GM21515 (cell line): ENCODE measurements around the gene SERPIND1.

ENCODE experiments used
- ATAC-seq: cut with Tn5 transposase; IDR thresholded peaks from one replicate; pipeline ENCODE4 v1.9.1; 2021; ENCODE audit not compliant: unreplicated experiment

Gene SERPIND1

GRCh38 chr22:20771918-20772625 is 1.8 kb upstream of the SERPIND1 start:
- ATAC-seq, result no peak

GRCh38 chr22:20774882-20775281 is 969 bp downstream of the SERPIND1 start:
- ATAC-seq, result no peak

- ATAC-seq, result no peak
Observed at GRCh38 chr22:20775342-20775895, 1.5 kb downstream of the SERPIND1 start.

- ATAC-seq, result no peak
Observed at GRCh38 chr22:20776624-20777405, 2.9 kb downstream of the SERPIND1 start.

GRCh38 chr22:20777420-20778177 is 3.7 kb downstream of the SERPIND1 start:
- no peak for ATAC-seq

GRCh38 chr22:20779014-20779817 is 5.3 kb downstream of the SERPIND1 start:
- no peak for ATAC-seq

GRCh38 chr22:20779818-20780158 is 5.9 kb downstream of the SERPIND1 start:
- ATAC-seq, result no peak

GRCh38 chr22:20781272-20781990 is 7.5 kb downstream of the SERPIND1 start:
- no peak for ATAC-seq

- ATAC-seq, result no peak
Observed at GRCh38 chr22:20782083-20782482, 8.2 kb downstream of the SERPIND1 start.

GRCh38 chr22:20782596-20783299 is 8.8 kb downstream of the SERPIND1 start:
- ATAC-seq, result no peak

GRCh38 chr22:20783300-20783673 is 9.4 kb downstream of the SERPIND1 start:
- no peak for ATAC-seq

GRCh38 chr22:20783844-20784723 is 10.2 kb downstream of the SERPIND1 start:
- ATAC-seq, result no peak

GRCh38 chr22:20785415-20785814 is 11.5 kb downstream of the SERPIND1 start:
- ATAC-seq, result no peak

GRCh38 chr22:20786048-20786447 is 12.1 kb downstream of the SERPIND1 start:
- no peak for ATAC-seq

- ATAC-seq, result no peak
Observed at GRCh38 chr22:20786536-20786979, 12.6 kb downstream of the SERPIND1 start.

GRCh38 chr22:20787223-20787622 is 13.3 kb downstream of the SERPIND1 start:
- ATAC-seq, result no peak

- ATAC-seq, result no peak
Observed at GRCh38 chr22:20787746-20788626, 14.1 kb downstream of the SERPIND1 start.
